Ishikawa (cell line): ENCODE results near the gene CDH23.

Experiments
- CEBPB ChIP-seq: IDR thresholded peaks from 2 replicates; pipeline ENCODE4 v1.6.1; 2012
- CREB1 ChIP-seq: IDR thresholded peaks from 2 replicates; pipeline ENCODE4 v1.6.1; 2012; ENCODE audit warnings: low read depth
- EGR1 ChIP-seq: IDR thresholded peaks from 2 replicates; pipeline ENCODE4 v1.6.1; 2012
- EP300 ChIP-seq: IDR thresholded peaks from 2 replicates; pipeline ENCODE4 v1.6.1; 2012; ENCODE audit warnings: borderline replicate concordance
- FOXM1 ChIP-seq: IDR thresholded peaks from 2 replicates; pipeline ENCODE4 v1.6.1; 2012; ENCODE audit warnings: low read depth, borderline replicate concordance
- NFIC ChIP-seq: IDR thresholded peaks from 2 replicates; pipeline ENCODE4 v1.6.1; 2012
- RAD21 ChIP-seq: IDR thresholded peaks from 2 replicates; pipeline ENCODE4 v1.6.1; 2012; ENCODE audit warnings: low read depth
- REST ChIP-seq: IDR thresholded peaks from 2 replicates; pipeline ENCODE4 v1.6.1; 2012; ENCODE audit warnings: low read depth, mild to moderate bottlenecking
- TAF1 ChIP-seq: IDR thresholded peaks from 2 replicates; pipeline ENCODE4 v1.6.1; 2012; ENCODE audit warnings: low read depth, mild to moderate bottlenecking
- TCF12 ChIP-seq: IDR thresholded peaks from 2 replicates; pipeline ENCODE4 v1.6.1; 2012; ENCODE audit warnings: low read depth
- TEAD4 ChIP-seq: IDR thresholded peaks from 2 replicates; pipeline ENCODE4 v1.6.1; 2012
- YY1 ChIP-seq: IDR thresholded peaks from 2 replicates; pipeline ENCODE4 v1.6.1; 2012; ENCODE audit warnings: low read depth
- ZBTB7A ChIP-seq: IDR thresholded peaks from 2 replicates; pipeline ENCODE4 v1.6.1; 2012; ENCODE audit warnings: low read depth
- TF ChIP-seq, protein P1 (sequence below): IDR thresholded peaks from 2 replicates; pipeline ENCODE4 v1.6.1; 2012
- TF ChIP-seq, protein P2 (sequence below): IDR thresholded peaks from 2 replicates; pipeline ENCODE4 v1.6.1; 2012

Gene CDH23

DNA sequence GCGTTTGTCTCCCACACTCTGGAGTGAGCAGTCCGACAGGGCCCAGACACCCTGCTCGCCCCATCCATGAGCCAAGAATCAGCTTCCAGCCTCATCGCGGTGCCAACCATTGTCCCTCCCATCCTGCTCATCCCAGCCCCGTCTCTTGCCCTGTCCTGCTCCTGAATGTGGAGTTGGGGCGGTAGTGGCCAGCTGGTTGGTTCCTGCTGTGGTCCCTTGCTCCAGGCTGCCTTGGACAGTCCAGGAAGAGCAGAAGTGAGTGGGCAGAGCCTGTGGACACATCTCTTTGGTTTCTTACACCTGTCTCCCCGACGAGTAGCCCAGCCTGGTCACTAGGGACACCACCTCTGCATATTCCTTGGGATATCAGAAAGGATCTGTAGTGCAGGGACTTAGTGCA is 63.9 kb downstream of the CDH23 start:
- TF ChIP-seq NFIC (no peak), REST (no peak), TAF1 (no peak), FOXM1 (no peak), TEAD4 (no peak), YY1 (no peak), ZBTB7A (no peak), RAD21 (no peak), EP300 (no peak), CREB1 (no peak), EGR1 (no peak), TCF12 (no peak), CEBPB (no peak)
- TF ChIP-seq, protein P1, sequence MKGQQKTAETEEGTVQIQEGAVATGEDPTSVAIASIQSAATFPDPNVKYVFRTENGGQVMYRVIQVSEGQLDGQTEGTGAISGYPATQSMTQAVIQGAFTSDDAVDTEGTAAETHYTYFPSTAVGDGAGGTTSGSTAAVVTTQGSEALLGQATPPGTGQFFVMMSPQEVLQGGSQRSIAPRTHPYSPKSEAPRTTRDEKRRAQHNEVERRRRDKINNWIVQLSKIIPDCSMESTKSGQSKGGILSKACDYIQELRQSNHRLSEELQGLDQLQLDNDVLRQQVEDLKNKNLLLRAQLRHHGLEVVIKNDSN, result no peak
- TF ChIP-seq, protein P2, sequence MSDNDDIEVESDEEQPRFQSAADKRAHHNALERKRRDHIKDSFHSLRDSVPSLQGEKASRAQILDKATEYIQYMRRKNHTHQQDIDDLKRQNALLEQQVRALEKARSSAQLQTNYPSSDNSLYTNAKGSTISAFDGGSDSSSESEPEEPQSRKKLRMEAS, result no peak

- TF ChIP-seq TEAD4 (no peak), TCF12 (no peak), NFIC (no peak), TAF1 (no peak), CEBPB (no peak)
These were observed 64.7 kb downstream of the CDH23 start for GRCh38 chr10:71461457-71461856.

GRCh38 chr10:71462062-71462935 is 65.6 kb downstream of the CDH23 start:
- TF ChIP-seq TAF1 (no peak), EGR1 (no peak), ZBTB7A (no peak), NFIC (no peak), EP300 (no peak), REST (no peak)
- TF ChIP-seq, protein P2, result no peak
- TF ChIP-seq, protein P1, result no peak

DNA sequence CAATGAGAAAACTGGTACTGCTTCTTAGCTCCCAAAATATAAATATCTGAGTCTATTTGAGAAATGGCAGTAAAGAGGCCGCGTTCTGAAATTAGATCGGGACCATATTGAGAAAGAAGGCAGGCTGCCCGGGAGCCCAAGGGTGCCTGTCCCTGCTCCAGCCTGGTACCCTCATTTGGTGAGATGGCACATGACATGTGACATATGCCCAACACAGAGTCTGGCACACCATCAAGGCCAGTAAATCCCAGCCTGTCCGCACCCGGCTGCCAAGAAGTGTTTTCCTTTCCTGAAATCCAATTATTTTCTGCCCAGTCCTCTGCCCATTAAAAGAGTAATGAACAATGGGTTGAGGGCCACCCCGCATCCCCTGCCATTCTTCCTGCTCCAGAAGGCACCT is 66.4 kb downstream of the CDH23 start:
- no peak for TF ChIP-seq FOXM1
- no peak for TF ChIP-seq CREB1
- no peak for TF ChIP-seq TEAD4
- no peak for TF ChIP-seq REST
- no peak for TF ChIP-seq RAD21
- TF ChIP-seq ZBTB7A, result no peak
- TF ChIP-seq TCF12, result no peak
- no peak for TF ChIP-seq YY1
- no peak for TF ChIP-seq NFIC
- TF ChIP-seq, protein P2, result no peak
- TF ChIP-seq EP300, result no peak
- TF ChIP-seq EGR1, result no peak
- TF ChIP-seq CEBPB, result no peak
